CD4-positive, alpha-beta T cell treated with Interleukin-6 at 100 ng/mL for 8 hours (primary cell): Measurements from ENCODE around the gene FADD.

Experiments
- DNase-seq: peaks from one replicate; pipeline ENCODE4 v3.0.0-alpha.2; 2020; ENCODE audit warnings: mixed read lengths, low spot score

FADD gene

GRCh38 chr11:70233962-70234361 is 30.9 kb downstream of the FADD start:
- DNase-seq: no peak

- no peak for DNase-seq
These were observed 37.2 kb downstream of the FADD start for GRCh38 chr11:70240337-70240736.

DNA sequence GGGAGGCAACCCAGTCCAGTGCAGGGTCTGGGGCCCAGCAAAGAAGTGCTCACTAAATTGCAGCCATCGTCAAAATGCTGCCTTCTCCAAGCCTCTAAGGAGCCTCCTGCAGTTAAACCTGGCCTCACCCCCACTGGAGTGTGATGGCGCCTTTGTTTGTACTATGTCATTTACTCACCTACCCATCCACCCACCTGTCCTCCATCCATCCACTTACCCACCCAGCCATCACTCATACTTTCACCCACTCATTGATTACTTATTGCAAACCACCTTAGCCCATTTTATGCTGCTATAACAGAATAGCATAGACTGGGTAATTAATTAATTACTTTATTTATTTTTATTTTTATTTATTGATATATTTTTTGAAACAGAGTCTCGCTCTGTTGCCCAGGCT is 38.6 kb downstream of the FADD start:
- DNase-seq: no peak

- DNase-seq: no peak
These were observed 39.8 kb downstream of the FADD start for GRCh38 chr11:70242885-70243284.

- DNase-seq: no peak
These were observed 41.0 kb downstream of the FADD start for GRCh38 chr11:70243912-70244652.

DNA sequence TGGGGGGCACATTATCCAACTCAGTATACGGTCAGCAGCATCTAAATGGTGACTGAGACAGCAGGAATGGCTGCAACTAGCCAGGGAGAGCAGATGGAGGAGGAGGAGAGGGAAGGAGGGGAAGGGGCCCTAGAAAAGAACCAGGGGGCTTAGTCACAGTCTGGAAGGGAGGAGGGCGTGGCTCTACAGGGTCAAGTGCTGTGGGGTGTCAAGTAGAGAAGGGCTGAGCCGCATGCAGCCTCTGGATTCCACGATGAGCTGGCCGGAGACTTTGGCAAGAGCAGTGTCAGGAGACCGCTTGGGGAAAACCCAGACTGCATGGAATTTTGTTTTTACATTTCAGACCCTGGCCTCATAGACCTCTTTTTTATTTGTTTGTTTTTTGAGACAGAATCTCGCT is 41.6 kb downstream of the FADD start:
- DNase-seq: no peak

DNA sequence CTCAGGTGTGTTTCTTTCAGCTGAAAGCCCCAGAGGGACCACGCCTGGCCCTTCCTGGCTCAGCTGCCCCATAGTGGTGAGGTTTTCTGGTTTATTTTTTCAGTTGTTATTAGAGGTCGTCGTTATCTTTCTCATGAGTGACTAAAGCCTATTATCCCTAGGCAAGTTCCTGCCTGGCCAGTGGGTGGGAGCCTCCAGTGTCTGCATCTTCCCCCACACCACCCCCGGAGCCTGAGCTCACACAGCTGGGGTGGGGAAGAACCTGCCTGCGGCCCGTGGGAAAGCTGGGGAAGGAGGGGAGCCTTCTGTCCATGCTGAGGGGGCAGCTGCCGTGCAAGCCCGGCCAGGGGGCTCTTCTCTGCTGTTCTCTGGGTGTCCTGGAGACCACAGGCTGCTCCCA is 43.1 kb downstream of the FADD start:
- DNase-seq: no peak

DNA sequence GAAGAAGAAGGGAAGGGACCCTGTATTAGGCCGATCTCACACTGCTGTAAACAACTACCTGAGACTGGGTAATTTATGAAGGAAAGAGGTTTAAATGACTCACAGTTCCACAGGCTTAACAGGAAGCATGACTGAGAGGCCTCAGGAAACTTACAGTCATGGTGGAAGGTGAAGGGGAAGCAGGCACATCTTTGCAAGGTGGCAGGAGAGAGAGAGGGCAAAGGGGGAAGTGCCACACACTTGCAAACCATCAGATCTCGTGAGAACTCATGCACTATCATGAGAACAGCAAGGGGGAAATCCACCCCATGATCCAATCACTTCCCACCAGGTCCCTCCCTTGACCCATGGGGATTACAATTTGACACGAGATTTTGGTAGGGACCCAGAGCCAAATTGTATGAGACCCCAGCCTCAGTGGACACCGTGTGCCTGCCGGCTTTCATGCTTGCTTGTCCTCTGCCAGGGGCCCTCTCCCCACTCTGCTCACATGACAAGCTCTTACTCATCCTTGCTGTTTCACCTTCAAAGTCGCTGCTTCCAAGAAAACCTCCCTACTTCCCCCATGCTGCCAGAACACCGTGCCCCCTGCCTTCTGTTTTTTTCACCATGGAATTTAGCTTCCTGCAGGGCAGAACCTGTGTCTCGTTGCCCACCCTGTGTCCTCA is 44.1 kb downstream of the FADD start:
- DNase-seq: no peak

DNA sequence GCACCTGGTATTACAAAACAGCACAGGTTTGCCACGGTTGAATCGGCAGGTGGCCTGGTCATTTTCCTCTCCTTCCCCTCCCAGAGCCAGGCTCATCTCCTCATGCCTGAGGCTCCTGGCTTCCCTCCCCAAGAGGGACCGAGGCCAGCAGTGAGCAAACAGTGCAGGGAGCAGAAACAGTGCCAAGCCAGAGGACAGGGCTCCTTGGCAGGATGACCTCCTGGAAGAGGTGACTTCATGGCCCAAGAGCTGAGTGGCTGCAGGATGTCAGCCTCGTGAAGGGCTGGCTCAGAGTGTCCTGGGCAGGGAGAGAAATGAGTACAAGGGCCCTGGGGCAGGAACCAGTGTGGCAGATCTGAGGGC is 44.6 kb downstream of the FADD start:
- no peak for DNase-seq

DNA sequence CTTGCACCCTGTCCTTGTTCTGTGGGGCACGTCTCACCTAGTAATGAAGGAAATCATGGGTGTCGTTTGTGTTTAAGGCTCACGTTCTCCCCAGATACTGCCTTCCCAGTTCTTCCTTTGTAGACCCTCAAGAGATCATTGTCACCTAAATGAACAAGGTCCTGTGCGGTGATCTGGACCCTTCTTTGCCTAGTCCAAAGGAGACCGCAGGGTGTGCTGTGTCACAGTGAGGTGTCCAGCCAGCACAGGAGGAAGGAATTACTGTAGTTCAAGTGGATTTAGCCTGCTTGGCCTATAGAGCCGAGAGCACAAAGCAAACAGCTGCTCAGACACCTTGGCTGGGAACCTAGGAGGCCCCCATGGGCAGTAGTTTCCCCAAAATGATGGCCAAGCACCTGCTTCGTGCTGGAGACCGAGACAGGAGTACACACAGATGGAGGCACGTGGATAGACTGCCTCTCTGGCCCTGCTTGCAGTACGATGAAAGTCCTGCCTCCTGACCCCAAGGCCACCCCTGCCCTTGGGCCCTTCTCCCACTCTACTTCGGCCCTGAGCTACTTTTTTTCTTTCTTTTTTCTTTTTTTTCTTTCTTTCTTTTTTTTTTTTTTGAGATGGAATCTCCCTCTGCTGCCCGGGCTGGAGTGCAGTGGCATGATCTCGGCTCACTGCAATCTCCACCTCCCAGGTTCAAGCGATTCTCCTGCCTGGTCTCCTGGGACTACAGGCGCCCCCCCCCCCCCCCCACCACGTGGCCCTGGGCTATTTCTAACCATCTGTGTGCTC is 48.0 kb downstream of the FADD start:
- DNase-seq: no peak

GRCh38 chr11:70251659-70252321 is 48.7 kb downstream of the FADD start:
- no peak for DNase-seq

GRCh38 chr11:70252844-70253243 is 49.7 kb downstream of the FADD start:
- no peak for DNase-seq

DNA sequence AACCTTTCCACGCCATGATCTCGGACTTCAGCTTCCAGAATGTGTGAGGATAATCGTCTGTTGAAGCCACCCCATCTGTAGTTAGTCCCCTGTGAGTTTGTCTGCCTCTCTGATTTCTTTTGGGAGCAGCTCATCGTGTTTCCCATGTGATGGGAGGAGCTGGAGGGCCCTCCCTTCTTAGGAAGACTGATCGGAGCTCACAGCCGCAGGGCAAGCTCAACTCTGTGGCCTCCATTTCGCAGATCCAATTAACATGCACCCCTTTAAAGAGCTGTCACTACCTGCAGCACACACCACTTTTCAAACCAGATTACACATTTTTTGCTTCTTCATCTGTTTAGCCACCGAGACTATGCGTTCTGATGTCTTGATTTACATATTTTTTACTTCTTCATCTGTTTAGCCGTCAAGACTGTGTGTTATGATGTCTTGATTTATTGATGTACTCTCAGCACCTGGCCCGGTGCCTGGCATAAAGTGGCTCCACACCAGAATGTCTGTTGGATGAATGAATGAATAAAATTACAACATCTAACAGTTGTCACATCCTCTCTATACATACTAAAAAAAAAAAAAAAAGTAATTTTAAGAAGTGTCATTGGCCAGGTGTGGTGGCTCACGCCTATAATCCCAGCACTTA is 52.5 kb downstream of the FADD start:
- DNase-seq: no peak
